HG03432 (cell line): ENCODE data around the gene ADSS1.

Experiments
- ATAC-seq: cut with Tn5 transposase; IDR thresholded peaks from one replicate; pipeline ENCODE4 v1.9.1; 2021; ENCODE audit warnings: mild to moderate bottlenecking, moderate library complexity; ENCODE audit not compliant: unreplicated experiment

ADSS1 gene

DNA sequence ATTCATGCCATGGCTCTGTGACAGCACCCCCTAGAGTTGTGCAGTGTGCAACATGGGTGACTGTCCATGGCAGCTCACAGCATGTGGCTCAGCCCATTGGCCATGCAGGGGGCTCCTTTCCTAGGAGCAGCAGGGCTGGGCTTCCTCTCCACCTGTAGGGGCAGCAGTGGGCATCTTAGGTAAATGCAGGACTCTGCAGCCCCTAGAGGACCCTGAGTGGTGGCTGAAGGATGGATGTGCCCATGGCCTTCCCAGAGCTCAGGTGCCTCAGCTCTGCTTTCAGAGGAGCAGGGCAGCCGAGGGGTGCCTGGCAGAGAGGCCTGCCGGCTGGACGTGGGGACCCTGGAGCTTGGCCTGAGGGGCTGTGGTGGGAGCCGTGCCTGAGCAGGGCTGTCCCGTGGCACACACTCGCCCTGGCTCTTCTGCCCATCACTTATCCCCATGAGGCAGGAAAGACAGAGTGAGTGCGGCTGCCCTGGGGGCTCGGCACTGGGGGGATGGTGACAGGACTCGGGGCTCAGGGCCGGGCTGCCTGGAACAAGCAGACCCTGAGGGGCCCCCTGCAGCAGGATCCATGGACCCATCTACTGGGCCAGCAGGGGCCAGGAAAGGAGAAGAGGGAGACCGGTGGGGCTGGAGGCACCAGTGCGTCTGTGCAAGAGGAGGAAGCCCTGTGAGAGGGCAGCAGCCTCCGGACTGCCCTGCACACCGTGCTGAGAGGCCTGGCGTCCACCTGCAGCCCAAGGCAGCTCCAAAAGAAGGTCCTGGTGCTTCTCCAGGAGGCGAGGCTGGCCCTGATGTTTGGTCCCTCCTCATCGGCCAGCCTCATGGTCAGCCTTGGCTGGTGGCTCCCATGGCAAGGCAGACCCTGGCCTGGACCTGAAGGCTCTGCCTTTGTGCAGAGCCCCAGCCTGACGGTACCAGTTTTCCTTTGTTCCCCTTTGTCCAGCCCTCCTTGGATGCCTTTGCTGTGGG, 7.6 kb downstream of the ADSS1 start:
- no peak for ATAC-seq

DNA sequence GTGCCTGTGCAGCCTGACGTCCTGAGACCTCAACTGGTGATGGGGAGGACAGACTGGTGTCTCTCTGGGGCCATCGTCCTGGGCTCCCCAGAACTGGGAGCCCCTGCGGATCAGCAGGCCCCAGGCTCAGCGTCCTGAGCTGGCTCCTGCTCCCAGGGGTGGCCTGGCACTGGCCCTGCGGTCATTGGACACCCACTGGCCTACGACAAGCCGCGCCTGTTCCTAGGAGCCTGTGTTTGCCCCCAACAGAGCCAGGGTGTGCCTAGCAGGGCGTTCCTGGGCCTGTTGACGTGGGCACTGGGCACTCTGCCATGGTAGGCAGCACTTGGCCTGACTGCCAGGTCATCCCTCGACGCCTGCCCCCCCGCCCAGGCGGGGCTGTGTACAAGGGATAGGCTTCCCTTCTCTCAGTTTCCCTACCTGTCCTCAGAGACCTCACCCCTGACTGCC, 8.4 kb downstream of the ADSS1 start:
- no peak for ATAC-seq

GRCh38 chr14:104732931-104733681, 9.1 kb downstream of the ADSS1 start:
- no peak for ATAC-seq

DNA sequence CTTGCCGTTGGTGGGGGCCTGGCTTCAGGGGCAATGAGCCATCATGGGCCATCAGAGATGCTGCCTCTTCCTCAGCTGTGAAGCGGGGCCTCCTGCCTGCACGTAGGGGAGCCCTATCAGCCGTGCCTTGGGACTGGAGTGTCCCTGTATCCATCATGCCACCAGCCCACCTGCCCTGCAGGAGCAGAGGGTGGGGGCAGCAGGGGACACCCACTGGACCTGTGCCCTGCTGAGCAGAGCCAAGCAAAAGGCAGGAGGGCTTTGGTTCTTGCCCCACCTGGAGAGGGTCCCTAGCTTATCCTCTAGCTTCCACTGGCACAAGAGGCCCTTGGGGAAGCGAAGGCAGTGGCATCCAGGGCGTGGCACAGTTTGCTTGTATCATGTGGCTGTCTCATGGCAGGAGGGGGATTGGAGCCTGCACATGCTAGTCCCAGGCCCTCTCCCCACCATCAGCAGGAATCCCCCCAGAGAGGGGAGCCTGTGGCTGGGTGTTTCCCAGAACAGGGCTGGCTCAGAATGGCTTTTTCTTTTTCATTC, 10.1 kb downstream of the ADSS1 start:
- ATAC-seq: no peak

DNA sequence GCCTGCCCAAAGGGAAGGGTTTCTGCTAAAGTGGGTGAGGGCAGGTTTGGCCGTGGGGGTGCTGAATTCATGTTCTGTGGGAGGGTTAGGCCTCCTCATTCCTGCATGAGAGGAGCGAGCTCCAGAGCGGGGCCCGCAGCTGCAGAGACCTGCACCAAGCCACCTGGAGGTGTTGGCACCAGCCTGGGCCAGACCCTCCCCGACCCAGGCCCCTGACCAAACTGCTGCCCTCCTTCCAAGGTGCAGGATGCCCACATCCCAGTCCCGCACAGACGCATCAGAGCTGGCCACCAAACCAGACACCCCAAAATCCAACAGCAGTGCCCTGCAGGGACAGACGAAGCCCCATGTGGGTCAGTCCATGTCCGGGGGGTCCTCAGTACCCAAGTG, 10.6 kb downstream of the ADSS1 start:
- no peak for ATAC-seq

- no peak for ATAC-seq
These were observed 11.2 kb downstream of the ADSS1 start for GRCh38 chr14:104734991-104735779.

- ATAC-seq: no peak
These were observed 12.0 kb downstream of the ADSS1 start for GRCh38 chr14:104735830-104736642.

- ATAC-seq: no peak
These were observed 14.5 kb downstream of the ADSS1 start for GRCh38 chr14:104738375-104739019.

DNA sequence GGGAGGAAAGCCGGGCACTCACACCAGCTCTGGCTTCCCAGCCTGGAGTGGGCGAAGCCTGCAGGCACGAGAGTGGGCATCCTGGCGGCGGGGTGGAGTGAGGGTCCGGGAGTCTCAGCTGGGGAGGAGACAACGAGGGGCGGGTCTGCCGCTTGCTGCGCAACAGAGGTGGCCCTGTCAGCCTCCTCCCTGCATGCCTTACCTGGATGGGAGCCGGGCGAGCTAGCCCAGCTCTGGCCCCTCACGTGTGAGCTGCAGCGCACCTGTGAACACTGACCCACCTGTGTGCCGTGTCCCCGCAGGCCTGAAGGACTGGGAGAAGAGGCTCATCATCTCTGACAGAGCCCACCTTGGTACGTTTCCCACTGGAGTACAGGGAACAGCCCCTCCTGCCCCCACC, 15.0 kb downstream of the ADSS1 start:
- ATAC-seq: no peak

DNA sequence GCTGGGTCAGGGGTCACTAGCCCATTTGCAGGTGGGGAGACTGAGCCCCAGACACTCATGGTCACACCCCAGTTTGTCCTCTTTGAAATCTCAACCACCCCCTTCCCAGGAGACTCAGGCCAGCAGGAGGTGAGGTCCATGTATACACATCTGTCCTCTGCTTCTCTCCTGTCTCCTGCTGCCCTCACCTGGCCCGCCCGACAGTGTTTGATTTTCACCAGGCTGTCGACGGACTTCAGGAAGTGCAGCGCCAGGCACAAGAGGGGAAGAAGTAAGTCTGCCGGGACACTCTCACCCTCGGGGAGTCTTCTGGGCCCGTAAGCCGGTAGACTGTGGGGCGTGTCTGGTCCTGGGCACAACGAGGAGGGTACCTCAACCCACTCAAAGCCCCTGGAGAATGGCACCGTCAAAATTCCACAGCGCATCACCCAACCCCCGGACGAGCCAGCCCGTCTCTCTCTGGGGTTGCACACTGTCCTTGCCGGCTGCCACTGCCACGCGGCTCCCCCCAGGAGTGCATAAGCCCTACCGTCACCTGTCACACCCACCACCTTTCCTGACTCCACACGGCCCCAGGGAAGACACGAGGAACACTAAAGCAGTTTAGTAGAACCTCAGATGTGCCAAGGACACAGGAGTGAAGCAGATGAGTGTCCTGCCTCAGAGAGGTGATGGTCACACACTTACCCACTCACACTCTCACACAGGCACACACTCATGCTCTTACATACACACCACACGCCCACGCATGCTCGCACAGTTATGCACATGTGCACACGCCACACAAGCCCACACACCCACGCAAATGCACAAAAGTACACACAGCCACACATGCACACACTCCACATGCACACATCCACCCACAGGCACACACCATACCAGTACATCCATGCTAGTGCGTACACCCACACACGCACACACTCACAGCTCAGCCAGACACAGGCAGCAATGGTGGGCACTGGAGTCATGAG, 15.8 kb downstream of the ADSS1 start:
- ATAC-seq: no peak

- ATAC-seq: no peak
These were observed 17.2 kb downstream of the ADSS1 start for GRCh38 chr14:104741108-104741802.

DNA sequence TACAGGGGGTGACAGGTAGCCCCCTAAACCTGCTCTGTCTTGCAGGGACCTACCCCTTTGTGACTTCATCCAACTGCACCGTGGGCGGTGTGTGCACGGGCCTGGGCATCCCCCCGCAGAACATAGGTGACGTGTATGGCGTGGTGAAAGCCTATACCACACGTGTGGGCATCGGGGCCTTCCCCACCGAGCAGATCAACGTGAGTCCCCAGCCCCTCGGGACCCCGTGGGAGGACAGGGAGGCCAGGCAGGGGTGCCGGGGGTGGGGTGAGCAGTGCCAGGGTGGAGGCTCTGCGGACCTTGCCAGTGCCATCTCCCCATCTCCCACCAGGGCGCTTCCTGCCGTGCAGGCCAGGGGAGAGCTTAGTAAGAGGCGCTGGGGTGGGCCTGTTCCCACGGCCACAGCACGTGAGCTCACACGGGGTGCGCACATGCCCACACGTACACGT, 17.8 kb downstream of the ADSS1 start:
- no peak for ATAC-seq

DNA sequence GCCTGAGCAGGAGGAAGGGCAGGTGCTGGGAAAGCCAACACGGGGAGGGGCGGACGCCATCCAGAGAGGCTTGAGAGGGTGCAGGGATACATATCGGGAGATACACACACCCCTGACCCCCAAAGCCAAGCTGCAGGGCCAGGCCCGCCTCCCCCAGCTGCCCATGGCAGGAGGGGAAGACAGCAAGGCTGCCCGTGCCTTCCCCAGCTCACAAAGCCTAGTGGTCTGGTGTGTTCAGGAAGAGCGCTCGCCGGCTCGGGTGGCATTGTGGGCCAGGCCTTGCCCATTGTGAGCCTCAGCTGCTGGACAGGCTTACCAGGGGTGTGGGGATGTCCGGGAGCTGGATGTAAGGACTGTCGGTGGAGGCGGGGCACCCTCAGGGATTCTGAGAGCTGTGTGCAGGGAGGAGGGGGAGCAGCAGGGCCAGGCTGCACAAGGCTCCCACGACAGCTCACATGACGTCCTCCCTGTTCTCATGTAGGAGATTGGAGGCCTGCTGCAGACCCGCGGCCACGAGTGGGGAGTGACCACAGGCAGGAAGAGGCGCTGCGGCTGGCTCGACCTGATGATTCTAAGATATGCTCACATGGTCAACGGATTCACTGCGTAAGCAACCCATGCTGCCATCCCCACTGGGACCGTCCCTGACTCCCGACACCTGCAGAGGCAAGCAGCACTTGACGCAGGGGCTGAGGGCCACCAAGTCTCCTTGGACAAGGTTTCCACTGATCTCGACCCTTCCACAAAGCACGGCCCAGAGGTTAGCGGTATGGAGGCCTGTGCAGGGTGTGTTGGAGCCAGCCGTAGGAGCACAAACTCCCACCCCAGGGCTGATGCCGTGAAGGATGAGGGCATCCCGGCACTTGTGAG, 18.8 kb downstream of the ADSS1 start:
- ATAC-seq: no peak

- no peak for ATAC-seq
These were observed 19.7 kb downstream of the ADSS1 start for GRCh38 chr14:104743461-104744380.

GRCh38 chr14:104744484-104744883, 20.5 kb downstream of the ADSS1 start:
- ATAC-seq: no peak

DNA sequence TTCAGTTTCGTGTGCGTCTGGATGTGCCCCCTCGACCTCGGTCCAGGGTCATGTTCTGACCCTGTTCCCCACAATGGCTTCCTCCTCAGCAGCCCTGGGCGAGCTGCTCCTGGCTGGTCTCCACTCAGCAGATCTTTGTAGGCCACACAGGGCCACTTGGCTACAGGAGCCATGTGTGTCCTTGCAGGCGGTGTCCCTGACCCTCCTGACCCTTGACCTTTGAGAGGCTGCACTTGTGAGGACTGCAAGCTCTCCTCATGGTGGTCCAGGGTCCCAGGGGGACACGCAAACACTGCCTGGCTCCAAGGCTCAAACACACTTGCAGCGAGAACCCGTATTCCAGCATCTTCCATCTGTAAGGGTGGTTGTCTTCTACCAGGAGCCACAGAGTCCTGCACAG, 21.4 kb downstream of the ADSS1 start:
- no peak for ATAC-seq
